Esophagus muscularis mucosa (tissue), 4 donors: ENCODE data around the gene DARS1.

Source experiments
- EP300 ChIP-seq: sonication (generic); formaldehyde crosslinking; IDR thresholded peaks from one replicate; pipeline ENCODE4 v1.6.1; 2017; ENCODE audit warnings: antibody characterized with exemption
- POLR2A ChIP-seq: fragments of 450-650 bp; IDR thresholded peaks from one replicate; pipeline ENCODE4 v1.6.1; 2017; ENCODE audit warnings: antibody characterized with exemption, moderate library complexity, mild to moderate bottlenecking, low read depth
- POLR2AphosphoS5 ChIP-seq, 2 donors: sonication (generic); formaldehyde crosslinking; IDR thresholded peaks; one replicate each; pipeline ENCODE4 v1.6.1; 2017; ENCODE audit warnings: antibody characterized with exemption in 2 of 2
- TF ChIP-seq, protein P1 (sequence below), 3 experiments: fragments of 200-600 bp in 2 of 3; fragments of 450-650 bp in 1 of 3; sonication (generic) in 2 of 3; IDR thresholded peaks; one replicate each; pipeline ENCODE4 v1.5.1; 2017 to 2019; ENCODE audit warnings: antibody characterized with exemption in 3 of 3, mild to moderate bottlenecking in 2 of 3, moderate library complexity in 1 of 3

- TF ChIP-seq, protein P1, sequence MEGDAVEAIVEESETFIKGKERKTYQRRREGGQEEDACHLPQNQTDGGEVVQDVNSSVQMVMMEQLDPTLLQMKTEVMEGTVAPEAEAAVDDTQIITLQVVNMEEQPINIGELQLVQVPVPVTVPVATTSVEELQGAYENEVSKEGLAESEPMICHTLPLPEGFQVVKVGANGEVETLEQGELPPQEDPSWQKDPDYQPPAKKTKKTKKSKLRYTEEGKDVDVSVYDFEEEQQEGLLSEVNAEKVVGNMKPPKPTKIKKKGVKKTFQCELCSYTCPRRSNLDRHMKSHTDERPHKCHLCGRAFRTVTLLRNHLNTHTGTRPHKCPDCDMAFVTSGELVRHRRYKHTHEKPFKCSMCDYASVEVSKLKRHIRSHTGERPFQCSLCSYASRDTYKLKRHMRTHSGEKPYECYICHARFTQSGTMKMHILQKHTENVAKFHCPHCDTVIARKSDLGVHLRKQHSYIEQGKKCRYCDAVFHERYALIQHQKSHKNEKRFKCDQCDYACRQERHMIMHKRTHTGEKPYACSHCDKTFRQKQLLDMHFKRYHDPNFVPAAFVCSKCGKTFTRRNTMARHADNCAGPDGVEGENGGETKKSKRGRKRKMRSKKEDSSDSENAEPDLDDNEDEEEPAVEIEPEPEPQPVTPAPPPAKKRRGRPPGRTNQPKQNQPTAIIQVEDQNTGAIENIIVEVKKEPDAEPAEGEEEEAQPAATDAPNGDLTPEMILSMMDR (IDR thresholded peaks at IDR 0.05), result no peak
- no peak for TF ChIP-seq POLR2AphosphoS5 (IDR thresholded peaks at IDR 0.05)
- no peak for TF ChIP-seq EP300
- no peak for TF ChIP-seq POLR2A
These were observed 49.5 kb downstream of the DARS1 start for GRCh38 chr2:135935914-135936313.
